Neural progenitor cell (in vitro differentiated cells): ENCODE data around the gene LPCAT4. TPM values are rescaled to one million over a fixed set of nuclear protein-coding genes. Genes with fewer than 3 reads are reported as not detected.

Source experiments
- DNase-seq: peaks from one replicate; pipeline ENCODE4 v3.0.0-alpha.2; 2016; ENCODE audit warnings: low spot score
- H2AFZ ChIP-seq: fragments of 200-600 bp; sonication (generic); replicated peaks from 2 replicates; pipeline ENCODE4 v1.6.1; 2016; ENCODE audit warnings: antibody characterized with exemption
- H3F3A ChIP-seq: fragments of 200-600 bp; sonication (generic); 2 replicates; pipeline ENCODE4 v1.6.1; 2016; ENCODE audit warnings: antibody characterized with exemption, low read depth
- H3K27ac ChIP-seq: fragments of 200-600 bp; sonication (generic); 2 replicates; pipeline ENCODE4 v1.5.1; 2016; ENCODE audit warnings: mild to moderate bottlenecking
- H3K27me3 ChIP-seq: fragments of 200-600 bp; sonication (generic); 2 replicates; pipeline ENCODE4 v1.6.1; 2016; ENCODE audit warnings: mild to moderate bottlenecking, moderate library complexity
- H3K36me3 ChIP-seq: fragments of 200-600 bp; sonication (generic); 2 replicates; pipeline ENCODE4 v1.5.1; 2016
- H3K4me1 ChIP-seq: fragments of 200-600 bp; sonication (generic); 2 replicates; pipeline ENCODE4 v1.6.1; 2016; ENCODE audit warnings: mixed run types
- H3K4me2 ChIP-seq: fragments of 200-600 bp; sonication (generic); 2 replicates; pipeline ENCODE4 v1.6.1; 2016
- H3K4me3 ChIP-seq: fragments of 200-600 bp; sonication (generic); 2 replicates; pipeline ENCODE4 v1.5.1; 2016
- H3K79me2 ChIP-seq: fragments of 200-600 bp; sonication (generic); 2 replicates; pipeline ENCODE4 v1.6.1; 2016; ENCODE audit warnings: low read depth
- H3K9ac ChIP-seq: fragments of 200-600 bp; sonication (generic); 2 replicates; pipeline ENCODE4 v1.6.1; 2016
- H3K9me3 ChIP-seq: fragments of 200-600 bp; sonication (generic); 2 replicates; pipeline ENCODE4 v1.5.1; 2016; ENCODE audit warnings: low read depth
- H4K20me1 ChIP-seq: fragments of 200-600 bp; sonication (generic); 2 replicates; pipeline ENCODE4 v1.6.1; 2016; ENCODE audit warnings: low read depth
- H3K27ac Mint-ChIP-seq: 3 replicates; pipeline ENCODE4 v1.8.0; 2021; ENCODE audit warnings: mixed read lengths
- H3K27me3 Mint-ChIP-seq: 2 replicates; pipeline ENCODE4 v1.8.0; 2022; ENCODE audit warnings: low read depth, mild to moderate bottlenecking, inconsistent platforms, moderate library complexity, mixed read lengths; ENCODE audit not compliant: insufficient read depth
- H3K36me3 Mint-ChIP-seq: 3 replicates; pipeline ENCODE4 v1.8.0; 2021; ENCODE audit warnings: mixed read lengths
- H3K4me1 Mint-ChIP-seq: 3 replicates; pipeline ENCODE4 v1.8.0; 2021; ENCODE audit warnings: mixed read lengths
- H3K4me3 Mint-ChIP-seq: 3 replicates; pipeline ENCODE4 v1.8.0; 2021; ENCODE audit warnings: mild to moderate bottlenecking, moderate library complexity, mixed read lengths
- H3K9me3 Mint-ChIP-seq: 3 replicates; pipeline ENCODE4 v1.8.0; 2020; ENCODE audit warnings: mixed read lengths
- CTCF ChIP-seq: fragments of 200-600 bp; sonication (generic); IDR thresholded peaks from 2 replicates; pipeline ENCODE4 v1.5.1; 2017; ENCODE audit warnings: antibody characterized with exemption, mild to moderate bottlenecking
- EZH2 ChIP-seq: fragments of 200-600 bp; sonication (generic); IDR thresholded peaks from 2 replicates; pipeline ENCODE4 v1.6.1; 2017; ENCODE audit warnings: antibody characterized with exemption, mild to moderate bottlenecking, moderate library complexity
- EZH2phosphoT487 ChIP-seq: fragments of 200-600 bp; sonication (generic); IDR thresholded peaks from 2 replicates; pipeline ENCODE4 v1.6.1; 2017; ENCODE audit warnings: antibody characterized with exemption
- total RNA-seq: library from RNA; depleted of rRNA; stranded (reverse); fragments of >200 nt; gene quantifications from 2 replicates; pipeline ENCODE4 v1.2.3, GENCODE V29; 2015; ENCODE audit warnings: low replicate concordance

Gene LPCAT4
- total RNA-seq, 1 donor from 2014 or later, result 35.1 TPM

- Mint-ChIP-seq H3K27me3 (peaks cover 1% of the 10 kb centered on the region), H3K36me3 (no peaks in the 10 kb centered on the region), H3K27ac (no peak overlapping the region), H3K4me1 (peaks cover 3% of the 10 kb centered on the region), H3K9me3 (no peaks in the 10 kb centered on the region), H3K4me3 (no peak overlapping the region)
- Histone ChIP-seq H3K4me1 (peaks cover 5% of the 10 kb centered on the region), H3K36me3 (no peaks in the 10 kb centered on the region), H3K9ac (no peak overlapping the region), H3K9me3 (no peaks in the 10 kb centered on the region), H3K27ac (no peak overlapping the region), H2AFZ (no peak overlapping the region), H3K4me2 (no peak overlapping the region), H3K79me2 (no peaks in the 10 kb centered on the region), H4K20me1 (no peaks in the 10 kb centered on the region), H3K27me3 (peaks cover 4% of the 10 kb centered on the region), H3K4me3 (no peak overlapping the region), H3F3A (no peaks in the 10 kb centered on the region)
- no peak for DNase-seq
- no peak for TF ChIP-seq CTCF
- TF ChIP-seq EZH2phosphoT487, result no peak
- no peak for TF ChIP-seq EZH2
Measured at GRCh38 chr15:34331809-34332208, 35.2 kb downstream of the LPCAT4 start.

GRCh38 chr15:34330279-34330678 is 36.7 kb downstream of the LPCAT4 start:
- Histone ChIP-seq H3K36me3 (no peaks in the 10 kb centered on the region), H3K4me3 (no peak overlapping the region), H3K9me3 (no peaks in the 10 kb centered on the region), H2AFZ (no peak overlapping the region), H3K4me1 (no peaks in the 10 kb centered on the region), H3F3A (no peaks in the 10 kb centered on the region), H4K20me1 (no peaks in the 10 kb centered on the region), H3K4me2 (no peak overlapping the region), H3K27ac (no peak overlapping the region), H3K9ac (no peak overlapping the region), H3K79me2 (no peaks in the 10 kb centered on the region), H3K27me3 (no peaks in the 10 kb centered on the region)
- Mint-ChIP-seq H3K4me1 (no peaks in the 10 kb centered on the region), H3K4me3 (no peak overlapping the region), H3K27me3 (no peaks in the 10 kb centered on the region), H3K9me3 (no peaks in the 10 kb centered on the region), H3K27ac (no peak overlapping the region), H3K36me3 (no peaks in the 10 kb centered on the region)
- DNase-seq, result no peak
- TF ChIP-seq EZH2phosphoT487 (no peak), CTCF (no peak), EZH2 (no peak)

GRCh38 chr15:34329006-34329405 is 38.0 kb downstream of the LPCAT4 start:
- no peaks in the 10 kb centered on the region for H3K27me3 Mint-ChIP-seq
- no peak overlapping the region for H3K4me3 Mint-ChIP-seq
- H3K27me3 ChIP-seq, result no peaks in the 10 kb centered on the region
- H3K27ac ChIP-seq, result no peak overlapping the region
- no peak overlapping the region for H3K4me3 ChIP-seq
- H3K9me3 ChIP-seq, result no peaks in the 10 kb centered on the region
- no peaks in the 10 kb centered on the region for H3F3A ChIP-seq
- no peak overlapping the region for H2AFZ ChIP-seq
- no peaks in the 10 kb centered on the region for H3K9me3 Mint-ChIP-seq
- H3K9ac ChIP-seq, result no peak overlapping the region
- H3K4me2 ChIP-seq, result no peak overlapping the region
- TF ChIP-seq EZH2phosphoT487 (no peak), EZH2 (no peak), CTCF (no peak)
- no peaks in the 10 kb centered on the region for H3K36me3 Mint-ChIP-seq
- no peaks in the 10 kb centered on the region for H3K79me2 ChIP-seq
- H3K4me1 ChIP-seq, result no peaks in the 10 kb centered on the region
- H3K4me1 Mint-ChIP-seq, result no peaks in the 10 kb centered on the region
- H4K20me1 ChIP-seq, result no peaks in the 10 kb centered on the region
- DNase-seq, result no peak
- no peak overlapping the region for H3K27ac Mint-ChIP-seq
- H3K36me3 ChIP-seq, result no peaks in the 10 kb centered on the region
